Measurements from ENCODE around the gene RBMS1.

DNA sequence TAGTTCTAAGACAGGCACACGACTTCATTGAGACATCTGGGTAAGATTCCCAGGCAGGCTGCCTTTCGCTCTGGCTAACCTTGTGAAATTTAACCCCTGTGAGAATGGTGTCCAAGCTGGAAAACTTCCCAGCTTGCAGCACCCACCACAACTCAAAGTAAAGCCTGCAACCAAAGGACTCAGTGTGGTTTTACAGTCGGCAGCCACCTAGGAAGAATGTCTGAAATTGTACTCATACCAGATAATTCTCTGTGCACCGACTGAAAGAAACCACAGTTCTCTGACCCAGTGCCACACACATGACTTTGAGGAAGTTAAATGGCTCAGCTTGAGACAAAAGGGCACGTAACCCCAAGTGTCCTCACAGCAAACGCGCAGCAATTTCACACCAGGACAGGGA is 125.7 kb downstream of the RBMS1 start:
- TF ChIP-seq, protein P1, sequence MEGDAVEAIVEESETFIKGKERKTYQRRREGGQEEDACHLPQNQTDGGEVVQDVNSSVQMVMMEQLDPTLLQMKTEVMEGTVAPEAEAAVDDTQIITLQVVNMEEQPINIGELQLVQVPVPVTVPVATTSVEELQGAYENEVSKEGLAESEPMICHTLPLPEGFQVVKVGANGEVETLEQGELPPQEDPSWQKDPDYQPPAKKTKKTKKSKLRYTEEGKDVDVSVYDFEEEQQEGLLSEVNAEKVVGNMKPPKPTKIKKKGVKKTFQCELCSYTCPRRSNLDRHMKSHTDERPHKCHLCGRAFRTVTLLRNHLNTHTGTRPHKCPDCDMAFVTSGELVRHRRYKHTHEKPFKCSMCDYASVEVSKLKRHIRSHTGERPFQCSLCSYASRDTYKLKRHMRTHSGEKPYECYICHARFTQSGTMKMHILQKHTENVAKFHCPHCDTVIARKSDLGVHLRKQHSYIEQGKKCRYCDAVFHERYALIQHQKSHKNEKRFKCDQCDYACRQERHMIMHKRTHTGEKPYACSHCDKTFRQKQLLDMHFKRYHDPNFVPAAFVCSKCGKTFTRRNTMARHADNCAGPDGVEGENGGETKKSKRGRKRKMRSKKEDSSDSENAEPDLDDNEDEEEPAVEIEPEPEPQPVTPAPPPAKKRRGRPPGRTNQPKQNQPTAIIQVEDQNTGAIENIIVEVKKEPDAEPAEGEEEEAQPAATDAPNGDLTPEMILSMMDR (IDR thresholded peaks at IDR 0.05): no peak
- no peak for TF ChIP-seq POLR2A (IDR thresholded peaks at IDR 0.05)

Data from lower leg skin (tissue), 3 donors.